IMR-90 (cell line): ENCODE results near the gene KRT34.
"Not testable (repeated sequence)": the region's sequence is repeated elsewhere in the genome, so short reads cannot be mapped to it uniquely, and the experiment has no call there.

Experiments
- CEBPB ChIP-seq: IDR thresholded peaks from 2 replicates; pipeline ENCODE4 v1.6.1; 2012; ENCODE audit warnings: low read depth, low read length, improper control_type of control experiment
- CTCF ChIP-seq: conservative IDR thresholded peaks from 2 replicates; pipeline ENCODE4 v1.5.1; 2012; ENCODE audit warnings: mild to moderate bottlenecking, low read depth, low read length, improper control_type of control experiment
- FOS ChIP-seq: fragments of 150-350 bp; IDR thresholded peaks from 2 replicates; pipeline ENCODE4 v1.6.1; 2016; ENCODE audit warnings: low read depth, low read length
- MAFK ChIP-seq: IDR thresholded peaks from 2 replicates; pipeline ENCODE4 v1.6.1; 2012; ENCODE audit warnings: low read depth, low read length, improper control_type of control experiment
- POLR2A ChIP-seq: IDR thresholded peaks from 2 replicates; pipeline ENCODE4 v1.6.1; 2012; ENCODE audit warnings: mild to moderate bottlenecking, low read depth, low read length
- RAD21 ChIP-seq: IDR thresholded peaks from 2 replicates; pipeline ENCODE4 v1.6.1; 2012; ENCODE audit warnings: low read length, improper control_type of control experiment
- RFX5 ChIP-seq: IDR thresholded peaks from 2 replicates; pipeline ENCODE4 v1.8.0; 2012; ENCODE audit warnings: low read depth, mild to moderate bottlenecking, low read length, moderate library complexity
- USF2 ChIP-seq: fragments of 150-350 bp; IDR thresholded peaks from 2 replicates; pipeline ENCODE4 v1.6.1; 2017; ENCODE audit warnings: mild to moderate bottlenecking, antibody characterized with exemption, low read length, low read depth

- TF ChIP-seq CTCF, USF2, POLR2A, FOS, MAFK, CEBPB, RAD21, RFX5: not testable (repeated sequence)
Measured at GRCh38 chr17:41430376-41430775, 48.3 kb upstream of the KRT34 start.
